Left lung (tissue), 10 donors: Measurements from ENCODE around the gene GPD1L. TPM values are rescaled to one million over a fixed set of nuclear protein-coding genes. Genes with fewer than 3 reads are reported as not detected.

ENCODE experiments used
- ATAC-seq: fragments of 200-7000 bp; cut with Tn5 transposase; one replicate; pipeline ENCODE4 v1.9.1; 2020; ENCODE audit warnings: moderate library complexity
- DNase-seq, 4 donors: peaks; one replicate each; pipeline ENCODE4 v3.0.0-alpha.2; 2013 to 2020
- H3K27ac ChIP-seq, 2 donors: fragments of 200-600 bp; sonication (generic) in 1 of 2; one replicate each; pipeline versions ENCODE4 v1.5.0 to v1.8.0; 2020 to 2021
- H3K27me3 ChIP-seq, 2 donors: fragments of 200-600 bp; sonication (generic) in 1 of 2; one replicate each; pipeline versions ENCODE4 v1.5.0 to v1.8.0; 2020 to 2021
- H3K36me3 ChIP-seq, 2 donors: fragments of 200-600 bp; sonication (generic) in 1 of 2; one replicate each; pipeline versions ENCODE4 v1.5.0 to v1.8.0; 2020 to 2021
- H3K4me1 ChIP-seq, 2 donors: fragments of 200-600 bp; one replicate each; pipeline ENCODE4 v1.8.0; 2021
- H3K4me3 ChIP-seq, 2 donors: fragments of 200-600 bp; sonication (generic) in 1 of 2; one replicate each; pipeline versions ENCODE4 v1.5.0 to v1.8.0; 2020 to 2021; ENCODE audit warnings: mild to moderate bottlenecking in 1 of 2
- H3K9me3 ChIP-seq, 2 donors: fragments of 200-600 bp; sonication (generic) in 1 of 2; one replicate each; pipeline versions ENCODE4 v1.5.0 to v1.8.0; 2020 to 2021
- intact Hi-C, 2 donors: fragments of 100-400 bp; cut with DNase I; formaldehyde crosslinking; loops; one replicate each; pipeline versions ENCODE4 v1.11.2 to v1.14.2; 2022
- polyA plus RNA-seq, 6 donors: library from polyadenylated mRNA; unstranded; fragments of 120-200 nt; gene quantifications; one replicate each; pipeline ENCODE4 v1.2.1, GENCODE V29; 2013; ENCODE audit not compliant: insufficient read length in 6 of 6
- total RNA-seq, 2 donors: library from RNA; stranded (reverse); fragmentation: NEBNext Ultra II Directional; extraction: Animal tissue kit (Norgen Biotek cat#: 25700); gene quantifications; one replicate each; pipeline ENCODE4 v1.2.1, GENCODE V29; 2021
- TF ChIP-seq, protein P1 (sequence below), 2 donors: fragments of 200-600 bp; sonication (generic) in 1 of 2; IDR thresholded peaks; one replicate each; pipeline versions ENCODE4 v1.5.0 to v1.8.0; 2021; ENCODE audit warnings: antibody characterized with exemption in 2 of 2
- donor health status: DM: no; HTN: yes; CAD: no.
- donor health status: DM: no; HTN: no; CAD: no.

GPD1L gene
- total and polyA plus RNA-seq, 8 donors: 36.0 to 62.4 (median 41.9) TPM

GRCh38 chr3:32140943-32141342 lies 34.5 kb downstream of the GPD1L start:
- Histone ChIP-seq H3K9me3 (no peaks in the 10 kb centered on the region), H3K4me3 (no peak overlapping the region), H3K27me3 (no peaks in the 10 kb centered on the region), H3K4me1 (peaks cover 4 to 27% of the 10 kb centered on the region in 2 donors), H3K36me3 (peaks cover 0 to 6% of the 10 kb centered on the region in 2 donors), H3K27ac (no peak overlapping the region)
- intact Hi-C loops: loop anchor here in 1 of 2 donors (5.0 kb wide), 2 partner anchors 119 to 529 kb away; no protein-coding TSS in a partner anchor
- no peak for ATAC-seq
- TF ChIP-seq, protein P1, sequence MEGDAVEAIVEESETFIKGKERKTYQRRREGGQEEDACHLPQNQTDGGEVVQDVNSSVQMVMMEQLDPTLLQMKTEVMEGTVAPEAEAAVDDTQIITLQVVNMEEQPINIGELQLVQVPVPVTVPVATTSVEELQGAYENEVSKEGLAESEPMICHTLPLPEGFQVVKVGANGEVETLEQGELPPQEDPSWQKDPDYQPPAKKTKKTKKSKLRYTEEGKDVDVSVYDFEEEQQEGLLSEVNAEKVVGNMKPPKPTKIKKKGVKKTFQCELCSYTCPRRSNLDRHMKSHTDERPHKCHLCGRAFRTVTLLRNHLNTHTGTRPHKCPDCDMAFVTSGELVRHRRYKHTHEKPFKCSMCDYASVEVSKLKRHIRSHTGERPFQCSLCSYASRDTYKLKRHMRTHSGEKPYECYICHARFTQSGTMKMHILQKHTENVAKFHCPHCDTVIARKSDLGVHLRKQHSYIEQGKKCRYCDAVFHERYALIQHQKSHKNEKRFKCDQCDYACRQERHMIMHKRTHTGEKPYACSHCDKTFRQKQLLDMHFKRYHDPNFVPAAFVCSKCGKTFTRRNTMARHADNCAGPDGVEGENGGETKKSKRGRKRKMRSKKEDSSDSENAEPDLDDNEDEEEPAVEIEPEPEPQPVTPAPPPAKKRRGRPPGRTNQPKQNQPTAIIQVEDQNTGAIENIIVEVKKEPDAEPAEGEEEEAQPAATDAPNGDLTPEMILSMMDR (IDR thresholded peaks at IDR 0.05): no peak
- no peak for DNase-seq

DNA sequence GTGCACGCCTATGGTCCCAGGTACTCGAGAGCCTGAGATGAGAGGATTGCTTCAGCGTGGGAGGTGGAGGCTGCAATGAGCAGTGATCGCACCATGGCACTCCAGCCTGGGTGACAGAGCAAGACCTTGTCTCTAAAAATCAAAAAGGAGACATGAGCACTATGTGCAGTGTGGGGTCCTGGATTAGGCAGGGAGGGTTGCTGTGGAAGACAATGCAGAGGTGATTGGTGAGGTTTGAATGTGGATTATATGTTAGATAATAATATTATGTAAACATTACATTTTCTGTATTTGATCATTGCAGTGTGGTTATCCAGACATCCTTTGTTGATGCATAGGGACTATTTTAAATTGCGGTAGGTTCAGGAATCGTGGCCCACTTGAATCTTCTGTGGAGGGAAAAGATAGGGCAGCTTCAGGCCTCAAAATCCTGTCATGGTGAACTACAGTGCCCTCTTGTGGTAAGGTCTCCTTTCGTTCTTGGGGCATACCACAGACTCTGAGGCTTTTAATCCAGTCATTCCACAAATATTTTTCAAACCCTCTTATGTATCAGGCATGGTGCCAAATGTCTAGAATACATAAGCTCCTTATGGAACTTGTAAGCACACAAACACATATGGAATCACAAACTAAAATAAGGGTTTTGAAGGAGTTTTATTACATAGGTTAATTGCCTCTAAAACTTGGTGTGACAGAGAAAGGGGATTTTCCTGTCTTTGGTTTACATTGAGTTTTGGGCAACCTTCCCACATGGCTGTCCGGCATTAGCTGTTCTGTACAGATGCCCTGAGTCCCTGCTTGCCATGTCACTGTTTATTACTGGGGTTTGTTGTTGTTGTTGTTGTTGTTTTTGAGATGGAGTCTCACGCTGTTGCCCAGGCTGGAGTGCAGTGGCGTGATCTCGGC lies 37.7 kb downstream of the GPD1L start:
- TF ChIP-seq, protein P1 (IDR thresholded peaks at IDR 0.05): peak; percentile 63 to 82
- ATAC-seq: peak; percentile 94
- peak in 2 of 4 donors; percentile 77 to 84 for DNase-seq

DNA sequence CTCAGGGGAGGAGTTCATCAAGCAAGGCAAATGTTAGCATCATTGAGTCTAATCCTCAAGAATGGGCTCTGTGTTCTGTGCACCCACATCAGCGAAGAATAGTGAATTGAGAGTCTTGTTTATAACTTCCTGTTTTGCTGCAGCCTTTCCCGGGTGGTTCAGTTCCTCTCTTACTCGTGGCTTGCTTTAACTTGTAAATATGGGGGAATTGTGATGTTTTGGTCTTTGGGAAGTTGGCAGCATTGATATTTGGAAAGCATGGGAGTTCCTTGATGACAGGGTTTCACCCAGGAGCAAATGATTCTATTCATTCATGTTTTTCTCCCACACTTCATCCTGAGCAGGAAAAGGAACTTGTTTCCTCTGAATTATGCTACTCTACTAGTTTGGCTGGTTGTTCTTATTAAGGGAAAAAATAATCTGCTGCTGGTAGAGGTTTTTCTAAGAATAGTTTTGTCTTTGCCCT lies 40.4 kb downstream of the GPD1L start:
- peak in 1 of 4 donors; percentile 20 for DNase-seq
- no peaks in the 10 kb centered on the region for H3K9me3 ChIP-seq
- H3K36me3 ChIP-seq: peaks cover 0 to 36% of the 10 kb centered on the region in 2 donors
- TF ChIP-seq, protein P1 (IDR thresholded peaks at IDR 0.05): no peak
- H3K4me1 ChIP-seq: peaks cover 4 to 34% of the 10 kb centered on the region in 2 donors
- no peak overlapping the region for H3K4me3 ChIP-seq
- intact Hi-C loops: no loop called here
- H3K27ac ChIP-seq: peak overlapping the region in 1 of 2 donors; percentile 34
- ATAC-seq: no peak
- no peaks in the 10 kb centered on the region for H3K27me3 ChIP-seq

More for the DNA sequence above, 37.7 kb downstream of the GPD1L start:
- intact Hi-C loops: loop anchor here in 1 of 2 donors (5.0 kb wide), 2 partner anchors 122 to 532 kb away; no protein-coding TSS in a partner anchor
- H3K27me3 ChIP-seq: no peaks in the 10 kb centered on the region
- no peak overlapping the region for H3K27ac ChIP-seq
- H3K4me1 ChIP-seq: peaks cover 4 to 34% of the 10 kb centered on the region in 2 donors
- peaks cover 0 to 24% of the 10 kb centered on the region in 2 donors for H3K36me3 ChIP-seq
- H3K9me3 ChIP-seq: no peaks in the 10 kb centered on the region
- H3K4me3 ChIP-seq: no peak overlapping the region

DNA sequence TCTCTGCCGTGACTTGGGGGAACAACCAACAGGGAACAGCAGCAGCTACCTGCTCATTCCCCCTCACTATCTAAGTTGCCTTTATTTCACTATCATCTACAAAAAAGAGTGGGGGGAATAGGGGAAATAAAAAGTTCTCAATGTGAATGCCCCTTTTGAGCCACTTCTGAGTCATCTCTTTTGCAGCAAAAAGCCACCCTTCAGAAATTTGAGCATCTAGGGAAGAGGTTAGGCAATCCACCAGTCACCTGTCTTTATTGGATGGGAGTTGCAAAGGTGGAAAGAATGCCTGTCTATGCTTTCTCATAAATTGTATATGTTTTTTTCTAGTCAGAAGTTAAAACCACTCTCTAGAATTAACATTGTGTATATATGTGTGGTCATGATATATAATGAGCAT lies 41.1 kb downstream of the GPD1L start:
- no peak for ATAC-seq
- TF ChIP-seq, protein P1 (IDR thresholded peaks at IDR 0.05): no peak
- no peaks in the 10 kb centered on the region for H3K9me3 ChIP-seq
- H3K4me1 ChIP-seq: peaks cover 4 to 34% of the 10 kb centered on the region in 2 donors
- no peak overlapping the region for H3K27ac ChIP-seq
- no peak overlapping the region for H3K4me3 ChIP-seq
- no peak for DNase-seq
- no peaks in the 10 kb centered on the region for H3K27me3 ChIP-seq
- intact Hi-C loops: no loop called here
- H3K36me3 ChIP-seq: peaks cover 0 to 43% of the 10 kb centered on the region in 2 donors

DNA sequence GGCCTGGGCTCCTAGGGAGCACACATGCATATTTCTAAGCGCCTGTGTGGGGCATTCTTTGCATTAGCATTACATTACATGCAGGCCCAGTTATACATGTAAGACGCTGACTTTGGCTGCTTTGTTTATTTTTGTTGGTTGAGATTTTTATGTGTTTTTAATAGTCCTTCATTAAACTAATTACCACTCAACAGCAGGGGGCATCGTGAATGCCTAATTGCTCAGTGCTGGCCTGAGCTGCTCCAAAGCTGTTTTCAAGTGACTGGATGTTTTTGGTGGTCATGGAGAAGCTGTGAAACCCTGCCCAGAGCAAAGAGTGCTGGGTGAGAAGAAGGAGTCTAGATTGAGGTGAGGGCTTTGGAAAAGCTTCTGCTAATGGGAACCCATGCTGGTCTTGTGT lies 41.5 kb downstream of the GPD1L start:
- DNase-seq: peak in 1 of 4 donors; percentile 33
- Histone ChIP-seq H3K36me3 (peaks cover 0 to 47% of the 10 kb centered on the region in 2 donors), H3K27ac (no peak overlapping the region), H3K4me1 (peaks cover 4 to 34% of the 10 kb centered on the region in 2 donors), H3K27me3 (no peaks in the 10 kb centered on the region), H3K4me3 (no peak overlapping the region), H3K9me3 (no peaks in the 10 kb centered on the region)
- TF ChIP-seq, protein P1 (IDR thresholded peaks at IDR 0.05): no peak
- intact Hi-C loops: no loop called here
- no peak for ATAC-seq
